Fibroblast of lung (primary cell): Measurements from ENCODE around the gene TNFSF15. TPM values are rescaled to one million over a fixed set of nuclear protein-coding genes. Genes with fewer than 3 reads are reported as not detected.

Experiments
- DNase-seq, 2 donors: peaks; one replicate each; pipeline versions ENCODE4 v3.0.0 to v3.0.0-alpha.2; 2010; ENCODE audit warnings: low read depth in 2 of 2
- H2AFZ ChIP-seq: 2 replicates; pipeline ENCODE4 v1.5.1; 2012; ENCODE audit warnings: low read length, control low read depth, inconsistent platforms
- H3K27ac ChIP-seq: 2 replicates; pipeline ENCODE4 v1.5.1; 2011; ENCODE audit warnings: low read length, control low read depth; ENCODE audit not compliant: insufficient read depth
- H3K27me3 ChIP-seq: 2 replicates; pipeline ENCODE4 v1.5.1; 2011; ENCODE audit warnings: mild to moderate bottlenecking, low read length; ENCODE audit not compliant: control insufficient read depth, insufficient read depth
- H3K36me3 ChIP-seq: 2 replicates; pipeline ENCODE4 v1.5.1; 2011; ENCODE audit warnings: low read length; ENCODE audit not compliant: control insufficient read depth, insufficient read depth
- H3K4me1 ChIP-seq: 2 replicates; pipeline ENCODE4 v1.5.1; 2011; ENCODE audit warnings: low read length; ENCODE audit not compliant: control insufficient read depth, insufficient read depth; ENCODE audit errors: extremely low read depth
- H3K4me2 ChIP-seq: 2 replicates; pipeline ENCODE4 v1.5.1; 2011; ENCODE audit warnings: low read length, control low read depth; ENCODE audit not compliant: insufficient read depth; ENCODE audit errors: extremely low read depth
- H3K4me3 ChIP-seq, 4 experiments: fragments of 200-600 bp in 1 of 4; sonication (generic) in 1 of 4; replicated peaks in 1 of 4; 2 replicates each; pipeline ENCODE4 v1.5.1; 2011 to 2016; ENCODE audit warnings: low read length in 4 of 4, low read depth in 3 of 4, mild to moderate bottlenecking in 3 of 4, control low read depth in 2 of 4, inconsistent platforms in 1 of 4, mixed read lengths in 1 of 4; ENCODE audit not compliant: insufficient read depth in 1 of 4; ENCODE audit errors: control extremely low read depth in 1 of 4
- H3K79me2 ChIP-seq: 2 replicates; pipeline ENCODE4 v1.5.1; 2012; ENCODE audit warnings: mild to moderate bottlenecking, low read length, inconsistent platforms; ENCODE audit not compliant: control insufficient read depth, insufficient read depth
- H3K9ac ChIP-seq: 2 replicates; pipeline ENCODE4 v1.5.1; 2011; ENCODE audit warnings: mild to moderate bottlenecking, low read length, control low read depth; ENCODE audit not compliant: insufficient read depth
- H3K9me3 ChIP-seq: 2 replicates; pipeline ENCODE4 v1.5.1; 2012; ENCODE audit warnings: low read depth, low read length; ENCODE audit not compliant: control insufficient read depth, insufficient read depth
- H4K20me1 ChIP-seq: 2 replicates; pipeline ENCODE4 v1.5.1; 2011; ENCODE audit warnings: low read length; ENCODE audit not compliant: control insufficient read depth, insufficient read depth; ENCODE audit errors: extremely low read depth
- CTCF ChIP-seq, 2 donors: IDR thresholded peaks in 1 of 2; conservative IDR thresholded peaks in 1 of 2; 1 replicate in 1 of 2; 2 replicates in 1 of 2; pipeline ENCODE4 v1.5.1; 2011 to 2012; ENCODE audit warnings: low read length in 2 of 2, control low read depth in 1 of 2, inconsistent platforms in 1 of 2, low read depth in 1 of 2, mild to moderate bottlenecking in 1 of 2
- EZH2 ChIP-seq: IDR thresholded peaks from 2 replicates; pipeline ENCODE4 v1.5.1; 2012; ENCODE audit warnings: low read length, control low read depth, mild to moderate bottlenecking; ENCODE audit errors: missing control alignments
- polyA plus RNA-seq, 2 donors: library from polyadenylated mRNA; depleted of rRNA in 1 of 2; stranded (reverse) in 1 of 2; unstranded in 1 of 2; fragments of >200 nt; gene quantifications; 2 replicates each; pipeline ENCODE4 v1.2.1, GENCODE V29; 2011 to 2012; ENCODE audit warnings: missing spikeins in 1 of 2
- total RNA-seq: library from RNA; depleted of rRNA; stranded (reverse); fragments of >200 nt; gene quantifications from 2 replicates; pipeline ENCODE4 v1.2.1, GENCODE V29; 2014

Gene TNFSF15
- total and polyA plus RNA-seq, 2 donors (not counting 1 experiment from before 2014, with no cell fraction given): 0.33 to 0.76 TPM

- Histone ChIP-seq H3K79me2 (no peaks in the 10 kb centered on the region), H3K27ac (no peak overlapping the region), H4K20me1 (no peaks in the 10 kb centered on the region), H3K4me1 (no peaks in the 10 kb centered on the region), H2AFZ (no peak overlapping the region), H3K27me3 (peaks cover 8% of the 10 kb centered on the region), H3K36me3 (no peaks in the 10 kb centered on the region), H3K4me2 (no peak overlapping the region), H3K4me3 (no peak overlapping the region), H3K9me3 (no peaks in the 10 kb centered on the region), H3K9ac (no peak overlapping the region)
- DNase-seq: peak; percentile 52 to 69
- TF ChIP-seq CTCF (conservative IDR thresholded peaks at IDR 0.05 in 1 of 2, IDR thresholded peaks at IDR 0.05 in 1 of 2; ENCODE audit: low read depth in 1 of 2, low read length in 2 of 2): no peak
- no peak for TF ChIP-seq EZH2
Measured at GRCh38 chr9:114769624-114770023, 36.2 kb downstream of the TNFSF15 start.

GRCh38 chr9:114763220-114763619, 42.6 kb downstream of the TNFSF15 start:
- H2AFZ ChIP-seq: no peak overlapping the region
- H3K4me1 ChIP-seq: no peaks in the 10 kb centered on the region
- H3K27me3 ChIP-seq: peaks cover 13% of the 10 kb centered on the region
- no peak overlapping the region for H3K9ac ChIP-seq
- no peaks in the 10 kb centered on the region for H4K20me1 ChIP-seq
- no peaks in the 10 kb centered on the region for H3K36me3 ChIP-seq
- no peak overlapping the region for H3K4me2 ChIP-seq
- no peak overlapping the region for H3K4me3 ChIP-seq
- H3K27ac ChIP-seq: no peak overlapping the region
- no peak for DNase-seq
- H3K9me3 ChIP-seq: no peaks in the 10 kb centered on the region
- H3K79me2 ChIP-seq: no peaks in the 10 kb centered on the region
- no peak for TF ChIP-seq EZH2
- TF ChIP-seq CTCF (conservative IDR thresholded peaks at IDR 0.05 in 1 of 2, IDR thresholded peaks at IDR 0.05 in 1 of 2; ENCODE audit: low read depth in 1 of 2, low read length in 2 of 2): no peak

- H4K20me1 ChIP-seq: no peaks in the 10 kb centered on the region
- peaks cover 12% of the 10 kb centered on the region for H3K27me3 ChIP-seq
- H3K4me2 ChIP-seq: no peak overlapping the region
- TF ChIP-seq EZH2 (no peak), CTCF (conservative IDR thresholded peaks at IDR 0.05 in 1 of 2, IDR thresholded peaks at IDR 0.05 in 1 of 2; ENCODE audit: low read depth in 1 of 2, low read length in 2 of 2) (no peak)
- DNase-seq: no peak
- H3K9ac ChIP-seq: no peak overlapping the region
- no peaks in the 10 kb centered on the region for H3K36me3 ChIP-seq
- no peak overlapping the region for H3K4me3 ChIP-seq
- H3K27ac ChIP-seq: no peak overlapping the region
- H3K4me1 ChIP-seq: no peaks in the 10 kb centered on the region
- no peaks in the 10 kb centered on the region for H3K9me3 ChIP-seq
- H3K79me2 ChIP-seq: no peaks in the 10 kb centered on the region
- no peak overlapping the region for H2AFZ ChIP-seq
Measured at GRCh38 chr9:114761523-114761922, 44.3 kb downstream of the TNFSF15 start.
